Heart left ventricle (tissue), 16 donors: Measurements from ENCODE around the gene SMIM11. TPM values are rescaled to one million over a fixed set of nuclear protein-coding genes. Genes with fewer than 3 reads are reported as not detected.
"Not testable (repeated sequence)": the region's sequence is repeated elsewhere in the genome, so short reads cannot be mapped to it uniquely, and the experiment has no call there.

Source experiments
- ATAC-seq, 4 donors: fragments of 200-7000 bp; cut with Tn5 transposase; one replicate each; pipeline ENCODE4 v1.9.1; 2020 to 2022; ENCODE audit warnings: moderate library complexity in 4 of 4, mild to moderate bottlenecking in 3 of 4, moderate number of reproducible peaks in 1 of 4
- DNase-seq, 5 donors: peaks; one replicate each; pipeline ENCODE4 v3.0.0-alpha.2; 2020
- H3K27ac ChIP-seq, 12 donors: fragments of 200-600 bp; sonication (generic) in 4 of 12; one replicate each; pipeline versions ENCODE4 v1.5.0 to v1.8.0; 2016 to 2022; ENCODE audit warnings: mild to moderate bottlenecking in 2 of 12
- H3K27me3 ChIP-seq, 9 donors: fragments of 200-600 bp; sonication (generic) in 2 of 9; one replicate each; pipeline versions ENCODE4 v1.5.1 to v1.8.0; 2016 to 2022; ENCODE audit warnings: mild to moderate bottlenecking in 3 of 9
- H3K36me3 ChIP-seq, 9 donors: fragments of 200-600 bp; sonication (generic) in 2 of 9; one replicate each; pipeline versions ENCODE4 v1.5.0 to v1.8.0; 2018 to 2022; ENCODE audit warnings: mild to moderate bottlenecking in 2 of 9
- H3K4me1 ChIP-seq, 12 donors: fragments of 200-600 bp; sonication (generic) in 4 of 12; one replicate each; pipeline versions ENCODE4 v1.5.0 to v1.8.0; 2016 to 2022; ENCODE audit warnings: mild to moderate bottlenecking in 3 of 12
- H3K4me3 ChIP-seq, 12 donors: fragments of 200-600 bp; sonication (generic) in 4 of 12; one replicate each; pipeline versions ENCODE4 v1.5.0 to v1.8.0; 2017 to 2022; ENCODE audit warnings: mild to moderate bottlenecking in 9 of 12, moderate library complexity in 4 of 12
- H3K9me3 ChIP-seq, 12 donors: fragments of 200-600 bp; sonication (generic) in 4 of 12; one replicate each; pipeline versions ENCODE4 v1.5.0 to v1.8.0; 2016 to 2022; ENCODE audit warnings: mild to moderate bottlenecking in 1 of 12
- WGBS, 4 donors: extraction: QIAGEN DNeasy Blood & Tissue Kit in 2 of 4; methylation state at CpG; one replicate each; pipeline versions ENCODE4 v1.1.5 to v1.1.7; 2013 to 2018; 5-methylcytosine and 5-hydroxymethylcytosine counted together
- intact Hi-C, 10 donors: fragments of 100-400 bp; cut with DNase I; formaldehyde crosslinking; loops; one replicate each; pipeline versions ENCODE4 v1.11.1 to v1.14.2; 2022
- polyA plus RNA-seq, 2 donors: library from polyadenylated mRNA; stranded (reverse); fragments of 200-250 nt; gene quantifications; one replicate each; pipeline ENCODE4 v1.2.3, GENCODE V29; 2013
- total RNA-seq, 9 donors: library from RNA; depleted of rRNA in 2 of 9; stranded (reverse); fragments of >200 nt in 2 of 9; fragmentation: NEBNext Ultra II Directional in 3 of 9; extraction: Animal tissue kit (Norgen Biotek cat#: 25700) in 3 of 9; gene quantifications; one replicate each; pipeline versions ENCODE4 v1.1.0 to v1.2.4, GENCODE V29; 2016 to 2023
- donor health status: ischemic (EF 13 %, LVEDD 7.1; RV severe dilation, severe dysfunction).
- donor health status: healthy with polysubstance abuse.
- donor health status: DM: no; HTN: yes; CAD: no.
- donor health status: DM: no; HTN: no; CAD: no.
- donor health status: ischemic (EF 25% LVEDD 6.9; RV normal size, moderate dysfunction).
- donor health status: ischemic (EF 25% LVEDD 5.7; RV mildly dilated, moderate dysfunction).
- donor health status: healthy.
- donor health status: DM: yes; HTN: yes; CAD: no.
- donor health status: ischemic (EF 35%, LVEDD 5.7; RV mildly dilated, moderate dysfunction).
- donor health status: nonischemic (EF 11% LVEDD 7.7; RV severe dilation, severe dysfunction).
- donor health status: DM: yes; HTN: yes; CAD: no.
- donor health status: PGD.
- donor health status: ischemic (EF 29% LVEDD 5.4; RV normal size, mild dysfunction).
- donor health status: nonischemic (EF 23%, LVEDD 6.1; RV moderate dilation, normal function).

SMIM11 gene
- total and polyA plus RNA-seq, 11 donors = 0.91 to 25.8 (median 6.3) TPM

- H3K27me3 ChIP-seq, H3K27ac ChIP-seq, H3K9me3 ChIP-seq, H3K4me3 ChIP-seq, intact Hi-C loops, DNase-seq, H3K36me3 ChIP-seq, H3K4me1 ChIP-seq, ATAC-seq: not testable (repeated sequence)
- no CpG with 5 or more reads among the region's 5 CpGs for WGBS, 4 donors
Measured at GRCh38 chr21:34417448-34418077, 42.3 kb downstream of the SMIM11 start.

DNA sequence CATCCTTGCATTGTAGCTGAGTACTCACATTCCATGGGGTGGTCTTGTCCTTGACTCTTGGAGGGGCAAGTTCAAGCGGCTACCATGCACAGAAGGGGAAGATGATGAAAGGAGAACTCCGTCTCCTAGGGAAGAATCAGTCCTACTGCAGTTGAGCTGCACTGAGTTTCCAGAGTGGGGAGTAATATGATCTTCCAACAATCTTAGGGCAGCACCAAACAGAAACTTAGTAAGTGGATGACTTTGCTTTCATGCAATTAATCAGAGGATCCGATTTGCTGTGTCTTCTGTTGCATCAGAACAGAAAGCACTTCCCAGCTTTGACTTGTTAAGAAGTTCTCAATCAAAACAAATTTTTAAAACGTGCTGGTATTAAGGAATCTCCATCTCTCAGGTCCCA is 48.5 kb downstream of the SMIM11 start, which contains the start of gene SMIM34:
SMIM34 (minus strand) TSS at position 147 of the 400 bp plus-strand sequence; CDS start at position 35, 112 bp downstream.
- WGBS, 4 donors = no CpG with 5 or more reads among the region's 4 CpGs
- intact Hi-C loops, H3K27me3 ChIP-seq, H3K4me1 ChIP-seq, H3K4me3 ChIP-seq, H3K27ac ChIP-seq, H3K9me3 ChIP-seq, H3K36me3 ChIP-seq, ATAC-seq, DNase-seq: not testable (repeated sequence)

DNA sequence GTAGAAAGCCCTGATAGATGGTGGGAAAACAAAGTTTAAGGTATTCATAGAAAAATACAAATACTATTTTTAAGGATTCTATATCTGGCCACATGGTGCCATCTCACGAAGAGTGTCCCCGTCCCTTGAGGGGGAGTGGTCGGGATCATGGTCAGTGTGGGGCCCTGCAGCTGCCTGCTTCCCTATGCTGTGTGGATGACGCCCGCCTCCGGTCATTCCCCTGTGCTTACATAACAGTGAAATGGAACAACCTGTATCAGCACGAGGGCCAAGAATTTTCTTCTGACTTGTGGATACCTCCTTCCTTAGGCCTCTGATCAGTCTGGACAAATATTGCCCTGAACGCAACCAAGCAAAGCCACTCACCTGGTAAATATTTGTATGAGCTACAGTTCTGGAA is 52.0 kb downstream of the SMIM11 start:
- intact Hi-C loops, ATAC-seq: not testable (repeated sequence)
- no CpG with 5 or more reads among the region's 8 CpGs for WGBS, 4 donors

GRCh38 chr21:34428441-34428840 is 53.1 kb downstream of the SMIM11 start:
- H3K9me3 ChIP-seq, ATAC-seq, H3K4me1 ChIP-seq, H3K4me3 ChIP-seq, DNase-seq, intact Hi-C loops, H3K27ac ChIP-seq, H3K36me3 ChIP-seq, H3K27me3 ChIP-seq: not testable (repeated sequence)
- WGBS, 4 donors = no CpG with 5 or more reads among the region's 6 CpGs

More for the DNA sequence above, 52.0 kb downstream of the SMIM11 start:
- H3K4me1 ChIP-seq, DNase-seq, H3K27me3 ChIP-seq, H3K9me3 ChIP-seq, H3K36me3 ChIP-seq, H3K4me3 ChIP-seq, H3K27ac ChIP-seq: not testable (repeated sequence)

DNA sequence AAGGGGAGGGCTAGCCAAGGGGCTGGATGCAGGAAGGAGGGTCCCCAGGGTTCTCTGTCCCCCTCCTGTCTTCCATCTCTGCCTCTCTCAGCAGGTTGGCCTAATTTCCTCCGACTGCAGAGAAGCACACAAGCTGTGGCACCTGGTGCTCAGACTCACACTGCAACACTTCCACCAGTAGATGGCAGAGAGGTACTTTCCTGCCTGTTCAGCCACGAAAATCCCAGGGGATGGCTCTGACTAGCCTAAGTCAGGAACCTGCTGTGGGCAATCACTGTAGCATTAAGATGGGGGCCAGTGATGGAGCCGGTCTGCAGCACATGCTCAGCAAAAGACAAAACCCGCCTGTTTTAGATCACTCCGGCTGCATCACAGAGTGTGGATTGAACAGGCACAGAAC is 54.4 kb downstream of the SMIM11 start:
- intact Hi-C loops, H3K36me3 ChIP-seq, H3K4me1 ChIP-seq, H3K4me3 ChIP-seq, H3K9me3 ChIP-seq, H3K27me3 ChIP-seq, DNase-seq, H3K27ac ChIP-seq: not testable (repeated sequence)
- WGBS, 4 donors = no CpG with 5 or more reads among the region's 5 CpGs
- peak in 3 of 4 donors; percentile 50 to 78 (median 59) for ATAC-seq

Other genes starting within 250 kb of the SMIM11 start
- gene KCNE2, start 11.5 kb upstream of the SMIM11 start, total RNA-seq = not detected
- under 1 TPM in 1 of 2 donors, not detected in 1; 0.07 TPM for gene KCNE2, start 11.5 kb upstream of the SMIM11 start, polyA plus RNA-seq
- gene SMIM34, start 48.4 kb downstream of the SMIM11 start, total RNA-seq = under 1 TPM in 2 of 9 donors, not detected in 7; 0.25 to 0.69 TPM
- not detected for gene SMIM34, start 48.4 kb downstream of the SMIM11 start, polyA plus RNA-seq
- 10 to 100 TPM in 2 of 9 donors, 1 to 10 TPM in 6, under 1 TPM in 1; 0.71 to 11.1 (median 5.6) TPM for gene KCNE1, start 136.7 kb downstream of the SMIM11 start, total RNA-seq
- gene KCNE1, start 136.7 kb downstream of the SMIM11 start, polyA plus RNA-seq = 1 to 10 TPM; 1.7 to 4.3 TPM
- 100 to 1,000 TPM in 1 of 9 donors, 10 to 100 TPM in 8; 33.7 to 102 (median 57.6) TPM for gene RCAN1, start 239.6 kb downstream of the SMIM11 start, total RNA-seq
- 10 to 100 TPM; 56.3 to 99.1 TPM for gene RCAN1, start 239.6 kb downstream of the SMIM11 start, polyA plus RNA-seq